Measurements from ENCODE around the gene SYT3. TPM values are rescaled to one million over a fixed set of nuclear protein-coding genes. Genes with fewer than 3 reads are reported as not detected.

Gene SYT3
- total RNA-seq, 6 experiments from 2014 or later, result not detected

GRCh38 chr19:50660088-50660366 lies 20.3 kb upstream of the SYT3 start:
- Mint-ChIP-seq H3K36me3 (ENCODE audit: low read depth) (no peaks in the 10 kb centered on the region), H3K27ac (no peak overlapping the region), H3K9me3 (peaks cover 10% of the 10 kb centered on the region; the same call in 1 of the 2 replicates), H3K27me3 (ENCODE audit: insufficient read depth) (peaks cover 19% of the 10 kb centered on the region), H3K4me3 (no peak overlapping the region), H3K4me1 (ENCODE audit: low read depth) (peaks cover 14% of the 10 kb centered on the region)
- no peak for DNase-seq
- TF ChIP-seq CTCF (IDR thresholded peaks at IDR 0.05), result no peak

- Mint-ChIP-seq H3K36me3 (ENCODE audit: low read depth) (no peaks in the 10 kb centered on the region), H3K9me3 (peaks cover 10% of the 10 kb centered on the region; the same call in 1 of the 2 replicates), H3K27me3 (ENCODE audit: insufficient read depth) (peaks cover 15% of the 10 kb centered on the region), H3K27ac (no peak overlapping the region), H3K4me3 (peak overlapping the region; percentile 24; the same call in 1 of the 2 replicates), H3K4me1 (ENCODE audit: low read depth) (peaks cover 14% of the 10 kb centered on the region)
- no peak for DNase-seq
- TF ChIP-seq CTCF (IDR thresholded peaks at IDR 0.05), result no peak
Observed at GRCh38 chr19:50659318-50660087, 19.8 kb upstream of the SYT3 start.

- DNase-seq, result no peak
- H3K4me1 Mint-ChIP-seq (ENCODE audit: low read depth), result peaks cover 14% of the 10 kb centered on the region
- peak overlapping the region; percentile 85 for H3K27ac Mint-ChIP-seq
- no peaks in the 10 kb centered on the region for H3K36me3 Mint-ChIP-seq (ENCODE audit: low read depth)
- H3K27me3 Mint-ChIP-seq (ENCODE audit: insufficient read depth), result peaks cover 15% of the 10 kb centered on the region
- H3K4me3 Mint-ChIP-seq, result peak overlapping the region; percentile 85
- peaks cover 6% of the 10 kb centered on the region; the same call in 1 of the 2 replicates for H3K9me3 Mint-ChIP-seq
- no peak for TF ChIP-seq CTCF (IDR thresholded peaks at IDR 0.05)
Observed at GRCh38 chr19:50658441-50659317, 19.0 kb upstream of the SYT3 start.

GRCh38 chr19:50657712-50658440 lies 18.2 kb upstream of the SYT3 start:
- H3K36me3 Mint-ChIP-seq (ENCODE audit: low read depth), result no peaks in the 10 kb centered on the region
- H3K27me3 Mint-ChIP-seq (ENCODE audit: insufficient read depth), result peaks cover 19% of the 10 kb centered on the region
- peaks cover 6% of the 10 kb centered on the region; the same call in 1 of the 2 replicates for H3K9me3 Mint-ChIP-seq
- no peak for TF ChIP-seq CTCF (IDR thresholded peaks at IDR 0.05)
- peak overlapping the region; percentile 85 for H3K4me3 Mint-ChIP-seq
- H3K27ac Mint-ChIP-seq, result peak overlapping the region; percentile 85
- peak; percentile 93 for DNase-seq
- peaks cover 14% of the 10 kb centered on the region for H3K4me1 Mint-ChIP-seq (ENCODE audit: low read depth)

- Mint-ChIP-seq H3K4me1 (ENCODE audit: low read depth) (peaks cover 14% of the 10 kb centered on the region), H3K27ac (0 out of 2 replicates have a peak overlapping the region, but pooled peaks have one; percentile 72), H3K36me3 (ENCODE audit: low read depth) (no peaks in the 10 kb centered on the region), H3K27me3 (ENCODE audit: insufficient read depth) (peaks cover 23% of the 10 kb centered on the region), H3K9me3 (peaks cover 6% of the 10 kb centered on the region; the same call in 1 of the 2 replicates), H3K4me3 (peak overlapping the region; percentile 71; the same call in 1 of the 2 replicates)
- DNase-seq, result no peak
- no peak for TF ChIP-seq CTCF (IDR thresholded peaks at IDR 0.05)
Observed at GRCh38 chr19:50657222-50657669, 17.6 kb upstream of the SYT3 start.
